HG02588 (cell line): Measurements from ENCODE around the gene LIN28A.

Experiments used
- ATAC-seq: cut with Tn5 transposase; IDR thresholded peaks from one replicate; pipeline ENCODE4 v1.9.1; 2021; ENCODE audit warnings: mild to moderate bottlenecking, moderate library complexity; ENCODE audit not compliant: unreplicated experiment

Gene LIN28A

GRCh38 chr1:26432793-26433192 lies 22.2 kb downstream of the LIN28A start:
- no peak for ATAC-seq

- no peak for ATAC-seq
These were observed 23.6 kb downstream of the LIN28A start for GRCh38 chr1:26434161-26434752.

GRCh38 chr1:26438041-26438440 lies 27.4 kb downstream of the LIN28A start:
- ATAC-seq: no peak

GRCh38 chr1:26440259-26440658 lies 29.6 kb downstream of the LIN28A start:
- no peak for ATAC-seq

GRCh38 chr1:26449868-26450267 lies 39.3 kb downstream of the LIN28A start:
- no peak for ATAC-seq

GRCh38 chr1:26450908-26451307 lies 40.3 kb downstream of the LIN28A start:
- no peak for ATAC-seq

- ATAC-seq: no peak
These were observed 42.0 kb downstream of the LIN28A start for GRCh38 chr1:26452459-26453183.

- no peak for ATAC-seq
These were observed 48.5 kb downstream of the LIN28A start for GRCh38 chr1:26459148-26459547.

- no peak for ATAC-seq
These were observed 49.0 kb downstream of the LIN28A start for GRCh38 chr1:26459573-26460031.

- no peak for ATAC-seq
These were observed 58.3 kb downstream of the LIN28A start for GRCh38 chr1:26468911-26469310.

- no peak for ATAC-seq
These were observed 58.9 kb downstream of the LIN28A start for GRCh38 chr1:26469558-26469957.

- ATAC-seq: no peak
These were observed 60.4 kb downstream of the LIN28A start for GRCh38 chr1:26470878-26471497.

GRCh38 chr1:26471498-26472319 lies 61.1 kb downstream of the LIN28A start:
- ATAC-seq: no peak

- peak; percentile 48 for ATAC-seq
These were observed 61.8 kb downstream of the LIN28A start, which contains the start of gene HMGN2 for GRCh38 chr1:26472320-26472900. TSS of gene HMGN2 (plus strand) at chr1:26472440. CDS start at chr1:26472613, 173 bp downstream.

GRCh38 chr1:26472901-26473845 lies 62.6 kb downstream of the LIN28A start:
- ATAC-seq: peak; percentile 66

GRCh38 chr1:26474818-26475217 lies 64.2 kb downstream of the LIN28A start:
- ATAC-seq: no peak

- no peak for ATAC-seq
These were observed 65.4 kb downstream of the LIN28A start for GRCh38 chr1:26475989-26476388.

GRCh38 chr1:26476958-26477357 lies 66.3 kb downstream of the LIN28A start:
- no peak for ATAC-seq

- no peak for ATAC-seq
These were observed 67.0 kb downstream of the LIN28A start for GRCh38 chr1:26477446-26478152.
